Measurements from ENCODE around the gene ERRFI1. TPM values are rescaled to one million over a fixed set of nuclear protein-coding genes. Genes with fewer than 3 reads are reported as not detected.

Gene ERRFI1
- total RNA-seq, 1 donor from 2014 or later, result 3.1 TPM

DNA sequence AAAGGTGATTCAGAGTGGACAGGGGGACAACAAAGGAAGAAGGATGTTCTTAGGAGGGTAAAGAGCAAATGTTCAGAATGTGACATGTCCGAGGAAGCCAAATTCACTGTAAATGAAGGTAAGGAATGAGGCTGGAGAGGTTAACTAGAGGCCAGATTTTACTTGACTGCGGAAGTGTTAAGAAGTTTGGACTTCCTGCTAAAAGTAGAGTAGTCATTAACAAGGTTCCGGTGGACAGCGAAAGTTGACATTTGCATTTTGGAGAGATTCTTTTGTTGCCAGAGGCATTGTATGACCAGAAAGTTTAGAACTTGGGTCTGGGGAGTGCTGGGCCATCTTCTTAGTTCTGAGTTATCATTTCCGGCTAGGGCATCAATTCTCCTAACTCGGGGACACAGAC, 7.2 kb upstream of the ERRFI1 start:
- peaks cover 6% of the 10 kb centered on the region for H3K27me3 Mint-ChIP-seq (ENCODE audit: low read depth)

DNA sequence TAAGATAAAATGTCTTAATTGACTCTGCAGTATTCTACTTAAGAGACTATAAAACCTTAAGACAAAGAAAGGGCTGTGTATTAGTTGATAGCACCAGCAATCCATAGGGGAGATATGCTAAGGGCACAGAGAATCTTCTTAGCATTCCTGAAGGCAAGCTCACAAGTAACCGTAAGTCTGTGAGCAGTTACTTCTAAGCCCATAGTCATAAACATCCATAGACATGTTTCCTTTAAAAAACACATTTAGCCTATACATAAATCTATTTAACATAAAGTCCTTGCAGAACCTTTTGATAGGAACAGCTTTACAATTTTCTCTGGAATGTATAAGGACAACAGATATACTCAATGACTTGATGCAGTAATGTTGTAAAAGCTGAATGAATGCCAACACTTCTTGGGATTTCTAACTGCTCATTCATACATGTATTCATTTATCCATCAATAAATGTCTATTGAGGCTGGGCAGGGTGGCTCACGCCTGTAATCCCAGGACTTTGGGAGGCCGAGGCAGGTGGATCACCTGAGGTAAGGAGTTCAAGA, 6.3 kb upstream of the ERRFI1 start:
- no peak for DNase-seq (ENCODE audit: low spot score)
- Mint-ChIP-seq H3K4me3 (ENCODE audit: low read depth) (no peak overlapping the region), H3K27ac (no peak overlapping the region), H3K4me1 (ENCODE audit: low read depth) (no peaks in the 10 kb centered on the region), H3K27me3 (ENCODE audit: low read depth) (peaks cover 13% of the 10 kb centered on the region), H3K9me3 (no peaks in the 10 kb centered on the region), H3K36me3 (ENCODE audit: low read depth) (no peaks in the 10 kb centered on the region)
- intact Hi-C loops (cut with micrococcal nuclease), result no loop called here

More for the DNA sequence above, 7.2 kb upstream of the ERRFI1 start:
- Mint-ChIP-seq H3K4me3 (ENCODE audit: low read depth) (no peak overlapping the region), H3K4me1 (ENCODE audit: low read depth) (no peaks in the 10 kb centered on the region), H3K27ac (no peak overlapping the region), H3K9me3 (no peaks in the 10 kb centered on the region), H3K36me3 (ENCODE audit: low read depth) (no peaks in the 10 kb centered on the region)
- intact Hi-C loops (cut with micrococcal nuclease), result no loop called here
- DNase-seq (ENCODE audit: low spot score), result no peak

DNA sequence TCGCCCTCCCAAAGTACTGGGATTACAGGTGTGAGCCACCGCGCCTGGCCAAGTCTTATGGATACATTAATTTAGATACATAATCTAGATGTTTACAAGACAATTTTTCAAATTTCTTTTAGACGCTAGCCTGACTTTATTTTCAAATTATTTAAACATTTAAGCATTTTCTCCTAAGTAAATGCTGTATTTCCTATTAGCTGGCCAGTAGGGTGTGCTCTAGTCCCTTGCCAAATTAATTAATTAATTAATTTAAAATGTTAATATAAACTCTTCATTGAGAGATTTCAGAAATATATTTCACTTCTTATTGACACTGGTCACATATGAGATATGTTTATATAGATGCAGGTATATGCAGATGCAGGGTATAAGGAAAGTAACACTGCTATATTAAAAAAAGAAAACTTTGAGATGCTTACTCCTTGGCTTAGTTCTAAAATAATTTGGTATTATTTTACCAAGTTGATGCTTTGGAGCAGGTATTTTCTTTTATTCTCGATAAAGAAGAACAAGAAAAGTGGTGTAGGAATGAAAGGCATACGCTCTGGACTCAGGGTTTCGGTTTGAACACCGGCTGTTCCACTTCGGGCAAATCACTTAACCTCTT, 5.2 kb upstream of the ERRFI1 start:
- H3K4me3 Mint-ChIP-seq (ENCODE audit: low read depth), result no peak overlapping the region
- peaks cover 23% of the 10 kb centered on the region for H3K27me3 Mint-ChIP-seq (ENCODE audit: low read depth)
- DNase-seq (ENCODE audit: low spot score), result no peak
- no peaks in the 10 kb centered on the region for H3K9me3 Mint-ChIP-seq
- intact Hi-C loops (cut with micrococcal nuclease), result no loop called here
- no peaks in the 10 kb centered on the region for H3K36me3 Mint-ChIP-seq (ENCODE audit: low read depth)
- H3K27ac Mint-ChIP-seq, result no peak overlapping the region
- H3K4me1 Mint-ChIP-seq (ENCODE audit: low read depth), result peaks cover 5% of the 10 kb centered on the region

DNA sequence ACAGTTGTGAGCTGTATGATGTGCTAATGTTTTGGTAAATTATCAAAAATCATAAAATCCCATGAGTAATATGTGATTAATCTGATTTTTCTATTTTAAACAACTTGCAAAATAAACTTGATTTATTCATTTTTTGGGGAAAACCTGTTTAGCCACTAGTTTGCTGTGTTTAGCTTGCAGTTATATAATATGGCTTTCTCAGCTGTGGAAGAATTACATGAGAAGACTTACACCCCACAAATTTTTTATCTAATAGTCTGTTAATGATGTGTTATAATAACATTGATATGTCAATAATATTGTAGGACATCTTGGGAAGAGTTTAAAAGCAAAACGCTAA, 2.4 kb upstream of the ERRFI1 start:
- DNase-seq (ENCODE audit: low spot score), result no peak
- H3K4me1 Mint-ChIP-seq (ENCODE audit: low read depth), result peaks cover 11% of the 10 kb centered on the region
- H3K9me3 Mint-ChIP-seq, result no peaks in the 10 kb centered on the region
- no peak overlapping the region for H3K4me3 Mint-ChIP-seq (ENCODE audit: low read depth)
- no peaks in the 10 kb centered on the region for H3K36me3 Mint-ChIP-seq (ENCODE audit: low read depth)
- intact Hi-C loops (cut with micrococcal nuclease), result no loop called here
- no peak overlapping the region for H3K27ac Mint-ChIP-seq
- peaks cover 42% of the 10 kb centered on the region for H3K27me3 Mint-ChIP-seq (ENCODE audit: low read depth)

DNA sequence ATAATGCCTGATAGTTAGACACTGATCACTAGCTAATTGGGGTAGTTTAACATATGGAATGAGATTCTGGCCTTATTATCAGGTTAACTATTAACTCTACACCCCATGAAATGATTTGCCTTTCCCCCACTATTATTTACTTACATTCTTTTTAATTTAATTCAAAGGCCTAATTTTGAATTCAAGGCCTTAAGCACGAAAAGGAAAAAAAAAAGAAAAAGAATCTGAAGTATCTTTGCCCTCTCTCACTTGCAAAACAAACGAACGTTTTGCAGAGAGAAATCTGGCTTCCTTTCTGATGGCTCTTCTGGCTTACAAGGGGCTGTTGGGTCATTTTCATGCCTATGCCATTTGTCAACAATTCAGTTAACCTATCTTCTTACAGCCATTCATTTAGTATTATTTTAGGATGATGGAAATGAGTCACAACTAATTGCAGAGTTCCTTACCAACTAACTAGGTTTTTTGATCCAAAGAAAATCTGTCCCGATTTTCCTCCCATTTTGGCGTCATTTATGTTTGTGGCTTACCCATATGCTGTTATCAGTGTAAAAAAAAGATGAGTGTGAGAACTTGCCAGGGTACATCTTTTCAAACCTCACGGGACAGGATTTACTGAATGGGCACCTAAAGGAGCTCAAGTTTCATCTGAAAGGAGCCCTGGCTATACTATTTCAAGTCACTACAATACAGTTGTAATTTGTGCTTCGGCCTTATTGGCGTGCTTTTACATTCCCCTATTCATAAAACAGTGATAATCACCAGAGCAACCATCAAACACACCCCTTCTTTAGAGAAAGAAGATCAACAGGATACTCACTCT, 1.9 kb upstream of the ERRFI1 start:
- H3K9me3 Mint-ChIP-seq, result no peaks in the 10 kb centered on the region
- no peak for DNase-seq (ENCODE audit: low spot score)
- H3K36me3 Mint-ChIP-seq (ENCODE audit: low read depth), result no peaks in the 10 kb centered on the region
- peaks cover 11% of the 10 kb centered on the region for H3K4me1 Mint-ChIP-seq (ENCODE audit: low read depth)
- intact Hi-C loops (cut with micrococcal nuclease), result no loop called here
- no peak overlapping the region for H3K4me3 Mint-ChIP-seq (ENCODE audit: low read depth)
- H3K27ac Mint-ChIP-seq, result no peak overlapping the region
- peaks cover 47% of the 10 kb centered on the region for H3K27me3 Mint-ChIP-seq (ENCODE audit: low read depth)

DNA sequence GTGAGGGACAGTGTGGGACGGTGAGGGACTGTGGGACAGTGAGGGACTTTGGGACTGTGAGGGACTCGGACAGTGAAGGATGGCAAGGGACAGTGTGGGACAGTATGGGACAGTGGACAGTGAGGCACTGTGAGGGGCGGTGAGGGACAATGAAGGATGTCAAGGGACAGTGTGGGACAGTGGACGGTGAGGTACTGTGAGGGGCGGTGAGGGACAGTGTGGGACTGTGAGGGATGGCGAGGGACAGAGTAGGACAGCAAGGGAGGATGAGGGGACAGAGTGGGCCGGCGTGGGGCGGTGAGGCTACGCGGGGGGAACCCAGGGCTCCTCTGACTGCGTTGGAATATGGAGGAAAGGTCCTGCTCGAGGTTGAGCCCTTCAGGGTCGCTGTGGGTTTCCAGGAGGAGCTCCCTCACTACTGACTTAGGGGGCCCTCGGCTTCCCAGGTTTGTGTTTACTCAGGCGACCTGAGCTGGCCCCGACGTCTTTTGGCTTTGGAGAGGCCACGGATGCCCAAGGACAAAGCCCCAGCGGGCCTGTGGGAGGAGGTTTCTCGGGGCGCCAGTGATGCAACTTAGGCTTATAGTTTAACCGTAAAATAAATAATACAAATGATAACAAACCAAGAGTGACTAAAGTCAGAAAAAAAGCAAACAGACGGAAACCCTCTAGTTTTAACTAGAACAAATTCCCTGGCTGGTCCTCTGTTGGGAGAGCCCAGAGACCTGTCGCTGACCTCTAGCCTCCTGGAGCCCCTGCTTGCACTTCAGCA, 1.1 kb upstream of the ERRFI1 start:
- H3K9me3 Mint-ChIP-seq, result no peaks in the 10 kb centered on the region
- H3K4me1 Mint-ChIP-seq (ENCODE audit: low read depth), result peaks cover 11% of the 10 kb centered on the region
- no peak overlapping the region for H3K27ac Mint-ChIP-seq
- H3K27me3 Mint-ChIP-seq (ENCODE audit: low read depth), result peaks cover 53% of the 10 kb centered on the region
- intact Hi-C loops (cut with micrococcal nuclease), result loop anchor here (1.0 kb wide), 1 partner anchor 289 kb away; no protein-coding TSS in a partner anchor
- peak overlapping the region; percentile 50 for H3K4me3 Mint-ChIP-seq (ENCODE audit: low read depth)
- no peak for DNase-seq (ENCODE audit: low spot score)
- no peaks in the 10 kb centered on the region for H3K36me3 Mint-ChIP-seq (ENCODE audit: low read depth)

DNA sequence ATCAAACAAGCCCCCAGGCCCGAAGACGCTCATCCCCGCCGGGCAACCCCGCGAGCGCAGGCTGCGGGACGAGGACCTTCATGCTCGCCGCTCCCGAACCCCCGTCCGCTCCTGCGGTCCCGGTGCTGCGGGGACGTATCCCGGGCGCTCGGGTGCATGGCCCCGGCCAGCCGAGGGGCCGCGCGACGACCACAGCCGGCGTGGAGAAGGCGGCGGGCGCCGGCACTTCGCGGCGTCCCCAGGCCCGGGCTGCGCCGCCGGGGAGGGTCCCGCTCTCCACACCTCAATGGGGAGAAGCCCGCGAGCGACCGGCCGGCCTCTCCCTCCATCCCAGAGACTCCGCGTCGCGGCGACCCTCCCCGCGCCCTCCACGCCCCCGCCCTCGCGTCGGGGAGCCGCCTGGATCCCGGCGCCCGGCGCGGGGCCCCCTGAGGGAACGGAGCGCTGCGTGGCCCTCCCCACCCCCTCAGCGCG, 401 bp downstream of the ERRFI1 start:
- DNase-seq (ENCODE audit: low spot score), result no peak
- peaks cover 11% of the 10 kb centered on the region for H3K4me1 Mint-ChIP-seq (ENCODE audit: low read depth)
- H3K27ac Mint-ChIP-seq, result no peak overlapping the region
- H3K9me3 Mint-ChIP-seq, result no peaks in the 10 kb centered on the region
- H3K27me3 Mint-ChIP-seq (ENCODE audit: low read depth), result peaks cover 56% of the 10 kb centered on the region
- no peaks in the 10 kb centered on the region for H3K36me3 Mint-ChIP-seq (ENCODE audit: low read depth)
- intact Hi-C loops (cut with micrococcal nuclease), result loop anchor here (1.0 kb wide), 1 partner anchor 291 kb away; no protein-coding TSS in a partner anchor
- peak overlapping the region; percentile 88 for H3K4me3 Mint-ChIP-seq (ENCODE audit: low read depth)

DNA sequence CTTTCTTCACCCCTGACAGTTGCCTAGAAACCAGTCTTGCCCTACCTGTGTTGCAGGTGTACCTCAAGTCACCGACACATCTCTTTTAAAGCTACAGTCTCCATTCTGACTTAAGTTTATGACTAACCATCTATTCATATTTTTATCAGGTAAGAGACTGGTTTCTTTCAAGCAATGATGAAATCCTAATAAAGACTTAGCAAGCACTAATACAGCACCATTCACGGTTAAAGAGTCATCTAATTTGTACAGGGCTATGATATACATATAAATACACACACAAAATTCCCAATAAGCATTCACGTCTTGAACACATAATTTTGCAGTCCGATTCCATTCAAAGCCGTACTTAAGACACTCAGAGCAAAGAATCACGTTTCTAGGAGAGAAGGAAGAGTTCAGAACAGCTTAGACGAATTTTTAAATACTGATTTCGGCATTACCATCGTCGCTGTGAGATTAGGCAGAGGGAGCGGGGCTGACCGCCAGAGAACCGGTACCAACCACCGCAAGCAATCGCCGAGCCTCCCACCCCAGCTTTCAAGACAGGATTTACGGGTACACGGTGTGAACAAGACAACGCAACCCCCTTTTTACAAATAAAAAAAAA, 943 bp downstream of the ERRFI1 start:
- Mint-ChIP-seq H3K4me1 (ENCODE audit: low read depth) (peaks cover 11% of the 10 kb centered on the region), H3K4me3 (ENCODE audit: low read depth) (peak overlapping the region; percentile 88), H3K27ac (peak overlapping the region; percentile 24), H3K36me3 (ENCODE audit: low read depth) (no peaks in the 10 kb centered on the region), H3K9me3 (no peaks in the 10 kb centered on the region), H3K27me3 (ENCODE audit: low read depth) (peaks cover 56% of the 10 kb centered on the region)
- intact Hi-C loops (cut with micrococcal nuclease), result no loop called here
- DNase-seq (ENCODE audit: low spot score), result no peak

DNA sequence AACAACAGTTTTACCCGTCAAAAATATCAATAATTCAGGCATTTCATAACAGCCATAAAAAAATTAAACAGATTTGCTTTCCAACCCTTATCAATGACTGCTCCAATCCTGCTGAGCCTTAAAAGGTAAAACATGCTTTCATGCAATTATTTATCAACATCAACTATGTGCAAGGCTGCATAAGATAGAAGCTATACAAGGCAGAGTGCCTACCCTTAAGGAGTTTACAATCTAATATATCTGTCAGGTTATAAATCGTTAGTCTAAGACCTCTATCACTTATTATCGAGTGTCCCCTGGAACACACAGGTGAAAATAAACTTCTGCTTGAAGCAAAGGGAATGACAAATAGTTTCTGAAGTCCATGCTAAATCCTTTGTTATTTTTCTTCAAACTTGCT, 1.8 kb downstream of the ERRFI1 start:
- DNase-seq (ENCODE audit: low spot score), result no peak
- no peak overlapping the region for H3K27ac Mint-ChIP-seq
- intact Hi-C loops (cut with micrococcal nuclease), result no loop called here
- peaks cover 57% of the 10 kb centered on the region for H3K27me3 Mint-ChIP-seq (ENCODE audit: low read depth)
- peaks cover 11% of the 10 kb centered on the region for H3K4me1 Mint-ChIP-seq (ENCODE audit: low read depth)
- no peak overlapping the region for H3K4me3 Mint-ChIP-seq (ENCODE audit: low read depth)
- no peaks in the 10 kb centered on the region for H3K36me3 Mint-ChIP-seq (ENCODE audit: low read depth)
- H3K9me3 Mint-ChIP-seq, result no peaks in the 10 kb centered on the region

DNA sequence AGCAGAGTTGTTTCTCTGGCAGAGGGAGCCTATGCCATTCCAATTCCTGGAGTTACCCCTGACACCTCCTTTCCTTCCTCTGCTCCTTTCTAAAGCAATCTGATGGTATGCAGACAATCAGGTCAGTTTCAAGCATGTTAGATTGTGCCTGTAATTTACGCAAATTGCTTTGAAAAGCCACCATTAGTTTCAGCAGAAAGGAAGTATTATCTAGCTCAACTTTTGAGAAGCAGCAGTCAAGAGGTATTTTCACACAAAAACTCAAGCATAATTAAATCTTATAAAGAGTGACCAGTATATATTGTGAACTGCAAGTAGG, 2.2 kb downstream of the ERRFI1 start:
- Mint-ChIP-seq H3K27me3 (ENCODE audit: low read depth) (peaks cover 58% of the 10 kb centered on the region), H3K36me3 (ENCODE audit: low read depth) (no peaks in the 10 kb centered on the region), H3K9me3 (no peaks in the 10 kb centered on the region), H3K4me3 (ENCODE audit: low read depth) (no peak overlapping the region), H3K4me1 (ENCODE audit: low read depth) (peaks cover 11% of the 10 kb centered on the region), H3K27ac (no peak overlapping the region)
- intact Hi-C loops (cut with micrococcal nuclease), result no loop called here
- DNase-seq (ENCODE audit: low spot score), result no peak

DNA sequence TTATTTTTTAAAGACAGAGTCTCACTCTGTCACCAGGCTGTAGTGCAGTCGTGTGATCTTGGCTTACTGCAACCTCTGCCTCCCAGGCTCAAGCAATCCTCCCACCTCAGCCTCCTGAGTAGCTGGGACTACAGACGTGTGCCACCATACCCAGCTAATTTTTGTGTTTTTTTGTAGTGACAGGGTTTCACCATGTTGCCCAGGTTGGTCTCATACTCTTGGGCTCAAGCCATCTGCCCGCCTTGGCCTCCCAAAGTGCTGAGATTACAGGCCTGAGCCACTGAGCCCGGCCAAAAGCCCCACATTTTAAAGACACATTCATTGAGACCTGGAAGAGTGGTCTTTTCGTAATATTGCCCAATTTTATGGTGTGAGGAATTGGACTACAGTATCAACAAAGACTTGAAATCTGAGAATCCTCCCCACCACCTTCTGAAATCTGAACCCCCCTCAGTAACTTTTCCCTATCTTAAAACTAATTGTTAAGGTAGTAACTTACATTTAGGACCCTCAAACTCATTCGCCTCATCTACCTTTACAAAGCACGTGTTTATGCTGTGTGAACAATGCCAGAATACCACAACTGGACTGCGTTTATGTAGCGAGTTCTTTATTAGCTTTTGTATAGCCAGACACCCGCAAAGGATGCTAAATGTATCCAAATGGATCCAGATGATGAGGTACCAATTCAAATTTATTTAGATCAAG, 2.7 kb downstream of the ERRFI1 start:
- no peaks in the 10 kb centered on the region for H3K9me3 Mint-ChIP-seq
- H3K4me3 Mint-ChIP-seq (ENCODE audit: low read depth), result no peak overlapping the region
- peaks cover 56% of the 10 kb centered on the region for H3K27me3 Mint-ChIP-seq (ENCODE audit: low read depth)
- DNase-seq (ENCODE audit: low spot score), result no peak
- intact Hi-C loops (cut with micrococcal nuclease), result no loop called here
- H3K4me1 Mint-ChIP-seq (ENCODE audit: low read depth), result peaks cover 11% of the 10 kb centered on the region
- no peak overlapping the region for H3K27ac Mint-ChIP-seq
- H3K36me3 Mint-ChIP-seq (ENCODE audit: low read depth), result no peaks in the 10 kb centered on the region

Data from activated T-helper 2 cell treated with anti-CD3 and anti-CD28 coated beads, Interferon-gamma antibody, Interleukin-2, Interleukin-4, amounts not matched to agents 10 μg/mL and 5 μg/mL and 100 μg/mL, durations not matched to agents 14 hours and 24 hours and 36 hours (primary cell).